ENCODE data around the gene VPS4B. TPM values are rescaled to one million over a fixed set of nuclear protein-coding genes. Genes with fewer than 3 reads are reported as not detected.
"Not testable (repeated sequence)": the region's sequence is repeated elsewhere in the genome, so short reads cannot be mapped to it uniquely, and the experiment has no call there.

VPS4B gene
- total RNA-seq, 6 experiments from 2014 or later = 55.5 to 69.3 (median 60.1) TPM

- Mint-ChIP-seq H3K36me3 (ENCODE audit: low read depth) (no peaks in the 10 kb centered on the region), H3K9me3 (no peaks in the 10 kb centered on the region), H3K4me1 (ENCODE audit: low read depth) (no peaks in the 10 kb centered on the region), H3K27me3 (ENCODE audit: insufficient read depth) (peaks cover 14% of the 10 kb centered on the region), H3K4me3 (no peak overlapping the region), H3K27ac (no peak overlapping the region)
- DNase-seq = no peak
- TF ChIP-seq CTCF (IDR thresholded peaks at IDR 0.05) = no peak
These were observed 42.2 kb upstream of the VPS4B start for GRCh38 chr18:63464434-63464833.

GRCh38 chr18:63460414-63460813 lies 38.1 kb upstream of the VPS4B start:
- Mint-ChIP-seq H3K27me3 (ENCODE audit: insufficient read depth) (peaks cover 17% of the 10 kb centered on the region), H3K27ac (no peak overlapping the region), H3K36me3 (ENCODE audit: low read depth) (peaks cover 7% of the 10 kb centered on the region), H3K4me3 (no peak overlapping the region), H3K4me1 (ENCODE audit: low read depth) (0 out of 2 replicates have a peak, but pooled peaks cover 5% of the 10 kb centered on the region), H3K9me3 (no peaks in the 10 kb centered on the region)
- DNase-seq = no peak
- no peak for TF ChIP-seq CTCF (IDR thresholded peaks at IDR 0.05)

GRCh38 chr18:63457977-63458376 lies 35.7 kb upstream of the VPS4B start:
- no peak for DNase-seq
- Mint-ChIP-seq H3K36me3 (ENCODE audit: low read depth) (peaks cover 7% of the 10 kb centered on the region), H3K4me3 (no peak overlapping the region), H3K27me3 (ENCODE audit: insufficient read depth) (peaks cover 12% of the 10 kb centered on the region), H3K9me3 (no peaks in the 10 kb centered on the region), H3K4me1 (ENCODE audit: low read depth) (peaks cover 28% of the 10 kb centered on the region), H3K27ac (no peak overlapping the region)
- TF ChIP-seq CTCF (IDR thresholded peaks at IDR 0.05) = no peak

- TF ChIP-seq CTCF (IDR thresholded peaks at IDR 0.05) = no peak
- DNase-seq = peak; percentile 62
- H3K27me3 Mint-ChIP-seq (ENCODE audit: insufficient read depth) = peaks cover 9% of the 10 kb centered on the region
- H3K36me3 Mint-ChIP-seq (ENCODE audit: low read depth) = peaks cover 7% of the 10 kb centered on the region
- peaks cover 50% of the 10 kb centered on the region for H3K4me1 Mint-ChIP-seq (ENCODE audit: low read depth)
- peak overlapping the region; percentile 86 for H3K27ac Mint-ChIP-seq
- H3K4me3 Mint-ChIP-seq = peak overlapping the region; percentile 62
- H3K9me3 Mint-ChIP-seq = no peaks in the 10 kb centered on the region
These were observed 32.2 kb upstream of the VPS4B start for GRCh38 chr18:63454497-63454896.

GRCh38 chr18:63452751-63453150 lies 30.5 kb upstream of the VPS4B start:
- not testable (repeated sequence) for H3K9me3 Mint-ChIP-seq
- peaks cover 50% of the 10 kb centered on the region for H3K4me1 Mint-ChIP-seq (ENCODE audit: low read depth)
- H3K27ac Mint-ChIP-seq = peak overlapping the region; percentile 69

GRCh38 chr18:63451799-63452660 lies 29.8 kb upstream of the VPS4B start:
- DNase-seq = peak; percentile 33
- H3K4me3 Mint-ChIP-seq = peak overlapping the region; percentile 47
- H3K27ac Mint-ChIP-seq = peak overlapping the region; percentile 69
- no peaks in the 10 kb centered on the region for H3K9me3 Mint-ChIP-seq
- TF ChIP-seq CTCF (IDR thresholded peaks at IDR 0.05) = no peak
- H3K27me3 Mint-ChIP-seq (ENCODE audit: insufficient read depth) = peaks cover 7% of the 10 kb centered on the region
- peaks cover 50% of the 10 kb centered on the region for H3K4me1 Mint-ChIP-seq (ENCODE audit: low read depth)
- H3K36me3 Mint-ChIP-seq (ENCODE audit: low read depth) = peaks cover 7% of the 10 kb centered on the region

More at GRCh38 chr18:63452751-63453150, 30.5 kb upstream of the VPS4B start:
- H3K27me3 Mint-ChIP-seq (ENCODE audit: insufficient read depth); DNase-seq; H3K36me3 Mint-ChIP-seq (ENCODE audit: low read depth); H3K4me3 Mint-ChIP-seq: not testable (repeated sequence)

Measured in HFFc6 (cell line).